ENCODE measurements around the gene IL36B.

- no peak for TF ChIP-seq POLR2A (IDR thresholded peaks at IDR 0.05)
- no peak for TF ChIP-seq CTCF (IDR thresholded peaks at IDR 0.05)
Observed at GRCh38 chr2:112995346-112995920, 57.2 kb downstream of the IL36B start.

Data from body of pancreas (tissue), 4 donors.